ENCODE measurements around the gene CBFA2T3.

CBFA2T3 gene

DNA sequence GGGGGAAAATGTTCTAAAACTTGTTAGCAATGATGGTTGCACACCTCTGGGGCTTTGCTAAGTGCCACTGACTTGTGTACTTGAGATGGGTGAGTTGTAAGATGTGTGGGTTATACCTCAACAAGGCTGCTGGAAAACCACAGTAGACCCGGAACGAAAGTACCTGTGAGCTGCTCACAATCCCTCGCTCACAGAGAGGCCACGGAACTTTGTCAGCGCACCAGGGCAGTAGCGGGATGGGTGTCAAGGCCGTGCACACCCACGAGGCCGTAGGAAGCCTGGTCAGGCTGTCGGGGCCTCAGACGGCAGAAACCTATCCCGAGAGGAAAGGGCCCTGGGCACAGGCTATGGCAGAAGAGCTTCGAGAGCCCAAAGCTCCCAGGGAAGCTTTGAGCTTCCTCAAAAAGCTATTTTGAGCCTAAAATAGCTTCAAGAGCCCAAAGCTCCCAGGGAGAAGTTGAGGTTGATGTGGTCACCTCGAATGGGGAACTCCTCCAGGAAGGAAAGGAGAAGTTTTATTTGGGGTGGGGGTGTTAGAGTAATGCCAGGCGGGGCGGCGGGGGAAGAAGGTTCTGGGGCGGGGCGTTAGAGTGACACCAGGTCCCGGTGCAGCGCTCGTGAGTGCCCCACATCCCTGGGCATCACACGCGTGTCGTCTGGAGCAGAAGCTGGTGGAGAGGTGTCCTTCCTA, 19.0 kb downstream of the CBFA2T3 start:
- no peak for DNase-seq

DNA sequence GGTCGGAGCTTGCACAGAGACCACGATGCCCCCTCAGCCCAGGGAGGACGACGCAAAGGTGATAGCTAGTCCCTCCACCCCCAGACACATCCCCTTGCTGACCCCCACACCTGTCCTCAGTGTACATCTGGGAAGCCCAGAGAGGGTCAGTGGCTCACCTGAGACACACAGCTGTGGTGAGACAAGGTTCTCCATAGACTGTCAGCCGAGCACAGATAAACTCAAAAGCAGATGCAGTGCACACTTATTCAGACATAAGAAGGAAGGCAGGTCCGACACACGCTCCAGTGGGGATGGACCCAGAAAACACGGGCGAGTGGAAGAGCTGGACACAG, 19.6 kb downstream of the CBFA2T3 start:
- no peak for DNase-seq

DNA sequence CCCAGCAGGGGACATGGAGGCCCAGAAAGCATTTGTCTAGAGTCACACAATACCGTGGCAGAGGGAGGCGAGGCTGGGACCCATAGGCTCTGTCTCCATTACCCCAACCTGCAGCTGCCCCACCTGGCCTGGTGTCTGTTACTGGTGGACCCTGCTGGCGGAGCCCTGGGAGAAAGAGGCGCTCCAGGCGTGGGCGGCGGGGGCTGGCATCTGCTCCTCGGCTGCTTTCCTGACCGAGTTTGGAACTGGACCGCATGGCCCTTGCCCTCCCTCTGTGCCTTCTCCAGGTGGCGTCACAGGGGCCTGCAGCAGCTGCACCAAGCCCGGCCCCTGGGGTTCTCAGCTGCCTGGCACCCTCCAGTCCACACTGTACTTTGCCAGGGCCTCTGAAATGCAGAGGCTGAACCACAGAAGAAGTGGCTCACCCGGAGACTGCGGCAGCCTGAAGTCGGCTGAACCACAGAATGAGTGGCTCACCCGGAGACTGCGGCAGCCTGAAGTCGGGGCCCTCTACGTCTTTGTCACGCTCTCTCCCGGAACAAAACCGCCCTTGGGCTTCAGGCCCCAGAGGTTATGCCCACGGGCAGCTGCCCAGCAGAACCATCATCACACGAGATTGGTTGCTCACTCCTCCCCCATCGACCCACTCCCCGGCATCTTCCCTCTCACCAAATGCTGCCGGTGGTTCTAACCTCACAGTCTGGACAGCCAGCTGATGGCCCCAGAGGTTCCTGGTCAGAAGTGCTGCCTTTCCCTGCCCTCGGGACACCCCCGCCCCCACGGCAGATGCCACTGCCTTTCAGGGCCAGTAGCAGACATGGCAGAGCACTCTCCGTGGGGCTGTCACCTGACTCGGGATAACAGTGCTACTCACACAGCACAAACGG, 20.2 kb downstream of the CBFA2T3 start:
- no peak for DNase-seq

DNA sequence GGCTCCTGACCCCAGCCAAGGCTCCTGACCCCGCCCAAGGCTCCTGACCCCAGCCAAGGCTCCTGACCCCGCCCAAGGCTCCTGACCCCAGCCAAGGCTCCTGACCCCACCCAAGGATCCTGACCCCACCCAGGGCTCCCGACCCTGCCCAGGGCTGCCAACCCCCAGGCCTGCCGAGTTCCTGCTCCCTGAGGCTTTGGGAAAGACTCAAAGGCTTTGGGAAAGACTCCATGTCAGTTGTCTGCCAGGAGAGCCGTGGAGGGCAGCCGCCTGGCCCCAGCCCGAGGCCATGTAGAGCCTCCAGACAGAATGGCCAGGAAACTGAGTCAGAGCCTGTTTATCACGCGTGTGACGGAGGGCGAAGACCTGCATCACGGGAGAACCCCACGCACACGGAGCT, 21.1 kb downstream of the CBFA2T3 start:
- DNase-seq, result no peak

DNA sequence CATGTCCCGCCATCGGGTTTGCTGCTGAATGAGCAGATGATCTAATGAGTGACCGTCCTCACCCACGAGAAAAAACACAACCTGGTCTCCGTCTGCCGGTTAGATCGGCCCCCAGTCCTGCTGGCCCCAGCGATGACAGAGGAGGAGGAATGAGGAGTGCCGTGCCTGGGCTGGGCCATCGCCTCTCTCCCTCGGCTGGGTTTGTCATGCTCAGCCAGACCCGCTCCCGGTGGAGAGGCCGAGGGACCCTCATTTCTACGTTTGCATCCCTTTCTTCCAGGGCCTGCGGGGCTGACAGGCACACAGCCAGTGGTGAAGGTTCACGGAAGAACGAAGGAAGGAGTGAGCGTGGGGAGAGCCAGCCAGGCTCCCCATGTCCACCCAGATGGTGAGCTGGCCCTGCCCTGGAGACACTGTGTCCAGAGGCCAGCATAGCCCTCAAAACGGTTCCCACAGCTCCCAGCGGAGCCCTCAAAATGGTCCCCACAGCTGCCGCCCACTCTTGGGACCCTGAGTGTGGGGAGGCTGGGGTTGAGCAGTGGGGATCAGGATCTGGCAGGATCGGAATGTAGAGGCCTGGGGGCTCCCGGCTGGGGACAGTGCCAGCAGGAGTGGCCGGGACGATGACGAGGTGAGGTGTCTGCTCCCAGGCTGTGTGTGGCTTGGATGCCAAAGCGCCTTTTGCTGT, 23.9 kb downstream of the CBFA2T3 start:
- DNase-seq, result no peak

DNA sequence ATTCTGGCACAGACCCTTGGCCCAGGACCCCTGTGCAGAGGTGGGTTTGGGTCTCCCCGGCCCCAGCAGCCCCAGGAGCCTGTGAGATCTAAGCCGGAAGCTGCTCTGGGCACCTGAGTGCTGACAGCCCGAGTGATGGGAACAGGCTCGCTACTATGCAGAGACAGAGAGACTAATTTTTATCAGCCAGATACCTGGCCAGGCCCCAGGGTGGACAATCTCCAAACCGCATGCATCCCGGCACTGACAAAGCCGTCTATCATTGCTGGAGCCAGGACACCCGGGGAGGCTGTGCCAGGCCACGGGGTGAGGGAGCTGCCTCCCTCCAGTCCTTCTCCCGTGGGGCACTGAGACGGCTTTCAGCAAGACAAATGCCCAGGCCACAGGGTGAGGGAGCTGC, 25.0 kb downstream of the CBFA2T3 start:
- DNase-seq, result no peak

DNA sequence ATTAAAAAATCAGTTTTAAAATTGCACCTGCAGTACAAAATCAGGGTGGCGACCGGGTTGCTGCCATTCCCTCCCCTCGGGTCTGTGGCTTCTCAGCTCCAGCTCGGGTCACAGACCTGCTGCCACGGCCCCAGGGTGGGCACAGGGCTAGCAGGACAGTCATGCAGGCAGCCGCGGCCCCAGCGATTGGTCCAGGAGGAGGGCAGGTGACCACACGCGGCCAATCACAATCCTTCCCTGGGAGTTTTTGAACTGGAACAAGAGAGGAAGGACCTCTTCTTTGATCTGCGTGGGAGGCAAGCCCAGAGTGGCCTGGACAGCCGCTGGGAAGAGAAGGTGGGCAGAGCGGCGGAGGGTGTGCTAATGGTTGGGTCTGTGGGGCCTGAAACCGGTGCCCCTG, 25.5 kb downstream of the CBFA2T3 start:
- DNase-seq, result no peak

DNA sequence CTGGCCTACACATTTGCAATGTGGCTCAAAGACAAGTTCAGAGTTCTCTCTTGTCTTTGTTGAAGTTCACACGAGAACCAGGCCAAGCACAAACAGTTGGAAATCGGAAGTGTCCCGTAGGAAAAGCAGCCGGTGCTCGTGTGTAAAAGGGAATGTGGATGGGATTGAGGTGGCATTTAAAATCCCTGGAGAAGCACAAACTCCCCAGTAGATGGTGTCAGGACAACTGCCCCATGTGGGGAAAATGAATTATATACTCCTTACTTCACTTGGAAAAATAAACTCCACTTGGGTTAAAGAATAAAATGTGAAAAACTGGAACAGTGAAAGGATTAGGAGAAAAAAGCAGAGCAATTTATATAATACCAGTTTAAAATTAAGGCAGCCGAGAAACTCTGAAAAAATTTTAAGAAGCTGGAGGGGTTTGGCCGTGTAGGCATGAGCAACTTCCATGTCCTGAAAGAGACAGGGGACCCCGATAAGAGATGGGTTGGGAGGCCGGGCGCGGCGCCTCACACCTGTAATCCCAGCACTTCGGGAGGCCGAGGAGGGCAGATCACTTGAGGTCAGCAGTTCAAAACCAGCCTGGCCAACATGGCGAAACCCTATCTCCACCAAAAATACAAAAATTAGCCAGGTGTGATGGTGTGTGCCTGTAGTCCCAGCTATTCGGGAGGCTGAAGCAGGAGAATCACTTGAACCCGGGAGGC, 28.1 kb downstream of the CBFA2T3 start:
- no peak for DNase-seq

DNA sequence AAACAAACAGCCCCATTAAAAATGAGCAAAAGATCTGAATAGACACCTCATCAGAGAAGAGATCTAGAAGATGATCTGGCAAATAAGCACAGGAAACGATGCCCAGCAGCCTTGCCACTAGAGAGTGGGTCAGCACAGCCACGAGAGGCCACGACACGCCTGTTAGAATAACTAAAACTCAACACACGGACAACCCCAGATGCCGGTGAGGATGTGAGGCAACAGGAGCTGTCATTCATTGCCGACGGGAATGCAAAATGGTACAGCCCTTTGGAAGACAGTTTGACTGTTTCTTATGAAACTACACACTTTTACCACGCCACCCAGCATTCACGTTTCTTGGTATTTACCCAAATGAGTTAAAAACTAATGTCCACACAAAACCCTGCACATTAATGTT, 31.5 kb downstream of the CBFA2T3 start:
- no peak for DNase-seq

DNA sequence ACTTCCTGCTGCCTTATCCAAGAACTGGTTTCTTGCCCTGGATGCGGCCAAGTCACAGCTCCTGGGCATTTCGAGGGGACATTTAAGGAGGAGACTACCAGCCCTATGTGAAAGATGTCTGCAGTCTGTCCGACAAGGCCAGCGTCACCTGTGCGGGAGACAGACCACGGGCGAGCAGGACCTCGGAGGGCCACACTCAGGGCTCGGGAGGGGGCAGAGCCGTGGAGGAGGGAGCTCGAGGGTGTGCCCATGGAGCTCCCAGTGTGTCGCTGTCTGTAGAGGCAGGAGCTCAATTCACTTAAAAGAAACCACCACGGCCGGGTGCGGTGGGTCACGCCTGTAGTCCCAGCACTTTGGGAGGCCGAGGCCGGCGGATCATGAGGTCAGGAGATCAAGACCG, 33.3 kb downstream of the CBFA2T3 start:
- no peak for DNase-seq

DNA sequence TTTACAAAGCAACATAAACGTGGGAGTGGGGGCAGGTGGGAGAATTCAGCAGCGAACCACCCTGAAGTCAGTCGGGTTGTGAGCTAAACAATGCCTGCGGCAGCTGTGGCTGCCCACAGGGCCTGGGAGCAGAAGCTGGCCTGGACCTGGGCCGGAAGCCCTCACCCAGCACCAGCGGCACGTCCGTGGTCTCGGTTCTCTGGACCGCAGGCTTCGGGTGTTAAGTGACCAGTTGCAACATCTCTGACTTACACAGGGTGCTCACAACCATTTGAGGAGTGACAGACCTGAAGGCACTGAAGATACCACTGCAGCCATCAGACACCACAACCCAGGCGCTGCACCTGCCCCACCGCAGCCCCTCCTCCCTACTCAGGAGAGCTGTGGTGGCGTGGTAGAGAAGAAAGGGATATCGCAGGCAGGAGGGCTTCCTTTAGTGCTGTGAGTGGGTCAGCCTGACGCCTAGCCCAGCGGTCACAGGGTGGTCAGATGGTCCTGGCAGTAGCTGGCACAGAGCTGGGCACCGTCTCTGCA, 33.8 kb downstream of the CBFA2T3 start:
- no peak for DNase-seq

DNA sequence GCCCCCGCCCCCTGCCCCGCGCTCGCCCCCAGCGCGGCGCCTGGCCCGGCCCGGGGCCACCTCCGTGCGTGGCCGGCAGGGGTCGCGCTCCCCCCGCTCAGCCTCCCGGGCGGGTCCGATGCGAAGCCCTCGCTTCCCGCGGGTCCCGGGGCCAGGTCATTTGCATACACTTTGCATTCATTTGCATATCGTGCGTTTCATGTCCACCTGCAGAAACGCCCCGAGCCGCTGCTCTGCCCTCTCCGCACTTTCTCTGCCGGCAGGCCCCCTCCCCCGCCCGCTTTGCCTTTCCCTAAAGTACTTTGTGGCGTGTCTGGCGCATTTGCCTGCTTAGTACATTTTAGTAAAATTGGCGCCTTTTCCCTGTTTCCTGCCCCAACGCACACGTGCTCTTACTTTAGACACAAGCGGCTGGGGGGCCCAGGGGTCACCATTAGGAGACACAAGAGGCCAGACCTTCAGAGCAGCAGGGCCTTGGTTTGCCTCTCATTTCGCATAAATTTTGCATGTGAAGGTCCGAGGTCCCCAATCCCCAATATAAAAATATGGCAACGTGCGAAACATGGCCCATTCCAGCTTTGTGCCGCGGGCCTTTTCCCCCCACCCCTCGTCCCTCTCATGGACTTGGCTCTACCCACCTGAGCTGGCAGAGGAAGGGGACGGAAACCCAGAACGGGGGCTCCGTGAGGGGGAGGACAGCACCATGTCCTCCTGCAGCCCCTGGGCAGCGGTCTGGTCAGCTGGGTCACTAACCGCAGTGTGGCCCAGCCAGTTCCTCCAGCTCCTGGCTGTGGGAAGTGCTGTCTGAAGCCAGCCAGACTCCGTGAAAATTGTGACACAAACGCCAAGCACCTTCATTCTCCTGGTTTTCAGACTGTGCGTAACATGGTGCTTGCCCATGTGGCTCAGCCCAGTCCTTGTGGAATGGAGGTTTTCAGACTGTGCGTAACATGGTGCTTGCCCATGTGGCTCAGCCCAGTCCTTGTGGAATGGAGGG, 34.8 kb downstream of the CBFA2T3 start:
- peak; percentile 56 for DNase-seq

DNA sequence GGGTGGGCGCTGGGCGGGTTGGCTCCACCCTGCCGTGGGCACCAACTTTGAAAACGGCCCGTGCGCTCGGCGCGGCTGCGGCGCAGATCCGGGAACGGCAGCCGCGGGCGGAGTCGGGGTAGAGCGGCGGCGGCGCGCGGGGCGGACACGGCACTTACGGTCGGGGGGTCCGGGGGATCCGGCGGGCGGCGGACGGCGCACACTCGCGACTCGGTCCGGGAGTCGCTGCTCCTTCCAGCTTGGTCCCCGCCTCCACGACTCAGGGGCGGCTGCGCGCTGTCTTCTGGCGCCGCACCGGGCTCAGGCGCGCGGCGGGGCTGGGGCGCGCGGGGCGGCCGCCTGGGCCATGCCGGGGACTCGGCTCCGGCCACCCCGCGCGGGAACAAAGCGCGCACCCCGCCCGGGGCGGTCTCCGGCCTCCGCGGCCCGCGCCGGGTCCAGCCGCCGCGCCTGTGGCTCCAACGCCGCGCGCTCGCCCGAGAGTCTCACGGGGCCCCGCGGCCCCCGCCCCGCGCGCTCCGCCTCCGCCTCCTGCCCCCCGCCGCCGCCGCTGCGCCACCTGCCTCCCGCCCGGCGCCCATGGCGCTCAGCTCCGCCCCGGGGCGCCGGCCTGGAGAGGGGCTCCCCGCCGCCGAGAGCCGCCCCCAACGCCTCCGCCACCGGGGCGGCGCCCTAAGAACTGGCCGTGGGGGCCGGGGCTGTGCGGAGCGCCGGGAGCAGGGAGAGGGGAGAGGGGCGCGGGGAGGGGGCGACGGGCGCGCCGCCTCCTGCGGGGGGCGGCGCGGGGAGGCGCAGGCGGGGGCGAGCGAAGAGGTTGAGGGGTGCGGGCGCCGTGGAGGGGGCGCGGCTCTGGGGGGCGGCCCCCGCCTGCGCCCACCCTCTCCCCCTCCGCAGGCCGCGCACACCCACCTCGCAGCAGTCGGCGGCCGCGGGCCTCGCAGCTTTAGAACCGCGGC, 35.9 kb downstream of the CBFA2T3 start:
- DNase-seq, result peak; percentile 31

DNA sequence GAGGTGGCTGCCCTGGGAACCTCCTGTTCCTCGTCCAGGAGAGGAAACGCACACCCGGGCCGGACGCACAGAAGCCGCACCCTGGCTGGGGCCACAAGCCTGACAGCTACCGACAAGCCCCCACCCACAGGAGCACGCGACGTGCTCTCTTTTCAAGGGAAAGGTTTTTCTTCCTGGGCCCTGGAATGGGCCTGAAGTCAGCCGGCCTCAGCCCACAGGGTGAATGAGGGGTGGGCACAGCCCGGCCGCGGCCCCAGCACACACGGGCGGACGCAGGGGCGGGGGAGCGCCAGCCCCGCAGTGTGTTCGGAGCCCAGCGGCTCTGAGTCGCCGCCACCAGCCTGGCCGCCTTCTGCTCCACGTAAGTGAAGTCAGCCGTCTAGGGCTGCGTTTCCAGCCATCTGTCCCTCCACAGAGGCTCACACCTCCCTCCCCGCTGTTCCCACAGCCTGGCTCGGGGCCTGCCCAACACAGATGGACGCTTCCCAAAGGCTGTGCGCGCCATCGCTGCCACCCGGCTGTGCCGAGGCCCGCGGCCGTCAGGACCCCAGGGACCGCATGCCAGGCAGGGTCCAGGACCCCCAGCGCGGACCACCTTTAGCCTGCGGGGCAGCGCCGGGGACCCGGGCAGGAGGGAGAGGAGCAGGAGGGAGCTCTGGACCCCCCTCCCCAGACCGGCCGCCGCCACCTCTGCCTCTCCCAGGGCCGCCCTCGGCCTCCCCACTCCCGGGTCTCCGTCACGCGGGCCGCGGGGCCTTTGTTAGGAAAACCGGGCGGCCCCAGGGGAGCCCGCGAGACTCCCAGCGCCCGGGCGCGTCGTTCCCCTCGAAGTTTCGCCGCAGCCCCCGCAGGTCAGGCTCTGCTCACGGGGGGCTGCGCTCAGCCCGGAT, 36.8 kb downstream of the CBFA2T3 start:
- peak; percentile 89 for DNase-seq

DNA sequence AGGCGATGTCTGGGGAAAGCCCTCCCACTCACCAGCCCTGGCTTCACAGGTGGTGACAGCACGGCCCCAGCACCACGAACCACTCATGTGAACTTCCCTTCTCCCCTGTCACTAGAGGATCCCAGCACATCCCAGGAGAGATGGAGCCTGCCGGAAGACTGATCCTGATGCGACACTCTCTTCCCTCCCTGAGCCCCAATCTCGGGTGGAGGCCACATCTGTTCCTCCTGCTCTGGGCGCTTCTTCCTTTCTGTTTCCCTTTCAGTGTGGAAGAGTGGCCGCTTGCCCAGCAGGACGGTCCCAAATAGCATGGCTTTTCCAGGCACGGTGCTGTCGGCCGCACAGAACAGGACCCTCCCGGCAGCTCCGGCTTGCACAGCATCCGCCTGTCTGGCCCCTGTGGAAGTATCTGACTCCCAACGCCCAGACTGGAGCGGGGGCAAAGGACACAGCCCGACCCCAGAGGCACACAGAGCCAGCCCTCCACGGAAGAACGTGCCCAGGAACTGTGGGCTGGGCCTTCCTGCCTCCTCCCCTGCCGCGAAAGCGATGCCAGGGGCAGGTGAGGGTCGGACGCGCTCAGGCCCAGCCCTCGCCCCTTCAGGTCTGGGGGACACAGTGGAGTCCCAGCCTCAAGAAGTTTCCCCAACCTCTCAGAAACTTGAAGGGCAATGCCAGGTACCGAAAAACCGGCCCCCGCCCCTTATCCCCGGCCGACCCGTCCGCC, 37.6 kb downstream of the CBFA2T3 start:
- DNase-seq, result no peak

DNA sequence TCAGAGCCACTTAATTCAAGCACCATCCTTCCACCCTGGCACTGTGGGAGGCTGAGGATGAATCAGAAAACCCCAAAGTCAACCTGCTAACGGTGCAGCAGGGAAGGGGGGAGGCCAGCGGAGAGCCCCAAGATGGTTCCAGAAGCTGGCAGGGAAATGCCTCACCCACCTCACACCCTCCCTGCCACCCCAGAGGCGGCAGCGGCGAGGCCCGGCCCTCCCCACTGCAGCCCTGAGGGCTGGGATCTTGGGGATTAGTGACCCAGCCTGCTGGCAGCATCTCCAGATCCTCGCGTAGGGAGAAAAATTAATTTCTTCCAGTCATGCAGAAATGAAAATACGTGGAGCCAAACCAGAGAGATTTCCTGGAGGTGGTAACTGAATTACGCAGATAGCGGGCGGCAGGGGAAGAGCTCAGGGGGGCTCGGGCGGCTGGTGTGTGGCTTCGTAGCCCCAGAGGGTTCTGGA, 38.2 kb downstream of the CBFA2T3 start:
- DNase-seq, result peak; percentile 29

DNA sequence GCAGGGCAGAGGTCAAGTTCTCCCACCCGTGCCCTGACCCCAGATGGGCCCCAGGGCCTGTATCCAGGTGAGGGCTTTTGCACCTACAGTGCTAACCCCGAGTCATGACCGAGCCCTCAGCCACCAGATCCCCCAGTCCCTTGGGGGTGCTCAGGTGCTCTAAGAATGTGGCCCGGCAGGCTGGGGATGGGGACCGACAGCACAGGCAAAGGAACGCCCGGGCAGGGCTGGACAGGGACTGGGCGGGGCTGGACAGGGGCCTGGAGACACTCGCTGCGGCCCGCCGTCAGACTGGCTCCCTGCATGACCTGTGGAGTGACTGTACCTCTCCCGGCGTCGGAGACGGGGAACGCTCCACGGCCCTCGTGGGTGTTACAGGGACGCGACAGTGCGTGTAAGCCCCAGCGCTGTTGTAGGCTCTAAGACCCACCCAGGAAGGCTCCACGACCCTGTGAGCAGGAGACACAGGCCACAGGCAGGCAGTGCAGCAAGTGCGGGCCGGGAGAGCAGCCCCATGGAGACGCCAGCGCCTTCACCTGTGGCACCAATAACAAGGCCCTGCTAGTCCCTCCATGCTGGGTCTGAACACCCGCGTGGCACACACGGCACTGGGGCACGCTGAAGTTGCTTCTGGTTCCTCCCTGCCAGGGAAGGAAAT, 38.8 kb downstream of the CBFA2T3 start:
- no peak for DNase-seq

DNA sequence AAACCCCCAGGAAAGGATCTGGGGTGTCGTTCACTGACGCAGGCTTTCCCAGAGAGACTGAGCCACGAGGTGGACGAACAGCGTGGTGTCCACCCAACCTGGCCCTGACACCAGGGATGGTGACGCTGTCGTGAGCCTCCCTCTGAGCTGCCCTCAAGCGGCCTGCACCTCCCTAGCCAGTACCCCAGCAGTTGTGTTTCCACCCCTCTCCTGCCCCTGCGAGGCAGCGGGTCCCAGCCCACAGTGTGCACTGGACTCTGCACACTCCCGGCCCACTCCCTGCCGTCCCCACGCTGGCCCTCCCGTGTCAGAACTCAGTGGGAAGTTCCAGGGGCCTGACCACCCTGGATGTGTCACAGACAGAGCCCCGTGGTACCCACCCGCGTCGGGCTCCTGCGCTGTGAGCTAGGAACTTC, 39.8 kb downstream of the CBFA2T3 start:
- DNase-seq, result no peak
